HepG2 (cell line): Measurements from ENCODE around the gene CASKIN2. TPM values are rescaled to one million over a fixed set of nuclear protein-coding genes. Genes with fewer than 3 reads are reported as not detected.

Experiments
- AKNA ChIP-seq: sonication (generic); formaldehyde crosslinking; IDR thresholded peaks from 2 replicates; pipeline ENCODE4 v1.4.0; 2020; ENCODE audit warnings: missing genetic modification reagents, borderline replicate concordance
- ATF7-NPFF ChIP-seq: sonication (generic); formaldehyde crosslinking; IDR thresholded peaks from 2 replicates; pipeline ENCODE4 v1.8.1; 2023; ENCODE audit warnings: mild to moderate bottlenecking, low read depth, missing genetic modification reagents, moderate library complexity
- DPF2 ChIP-seq: sonication (generic); formaldehyde crosslinking; IDR thresholded peaks from 2 replicates; pipeline ENCODE4 v1.4.0; 2020; ENCODE audit warnings: mild to moderate bottlenecking, low read depth, missing genetic modification reagents, borderline replicate concordance
- ELK4 ChIP-seq: sonication (generic); formaldehyde crosslinking; IDR thresholded peaks from 2 replicates; pipeline ENCODE4 v1.9.0; 2021; ENCODE audit warnings: missing genetic modification reagents, borderline replicate concordance
- FOXA3 ChIP-seq: IDR thresholded peaks from 2 replicates; pipeline ENCODE4 v1.6.1; 2016; ENCODE audit warnings: missing genetic modification reagents, missing compliant biosample characterization
- GTF2F1 ChIP-seq: fragments of 150-350 bp; IDR thresholded peaks from 2 replicates; pipeline ENCODE4 v1.6.1; 2014; ENCODE audit warnings: low read length
- HBP1 ChIP-seq: IDR thresholded peaks from 2 replicates; pipeline ENCODE4 v1.6.1; 2016; ENCODE audit warnings: low read depth, control low read depth
- HNRNPL ChIP-seq: fragments of 200-400 bp; formaldehyde crosslinking; IDR thresholded peaks from 2 replicates; pipeline ENCODE4 v1.6.1; 2017; ENCODE audit warnings: mild to moderate bottlenecking, low read depth, low read length
- IRF9 ChIP-seq: sonication (generic); formaldehyde crosslinking; IDR thresholded peaks from 2 replicates; pipeline ENCODE4 v1.8.0; 2022; ENCODE audit warnings: missing genetic modification reagents, mild to moderate bottlenecking, borderline replicate concordance
- NR2C2 ChIP-seq: sonication (generic); formaldehyde crosslinking; IDR thresholded peaks from 2 replicates; pipeline ENCODE4 v1.4.0; 2020; ENCODE audit warnings: missing genetic modification reagents, mild to moderate bottlenecking, moderate library complexity, borderline replicate concordance
- RNF2 ChIP-seq: fragments of 450-650 bp; conservative IDR thresholded peaks from 2 replicates; pipeline ENCODE4 v1.6.1; 2016; ENCODE audit warnings: low read depth
- SMARCE1 ChIP-seq: fragments of 450-650 bp; IDR thresholded peaks from 2 replicates; pipeline ENCODE4 v1.6.1; 2017; ENCODE audit warnings: borderline replicate concordance
- SOX5 ChIP-seq: IDR thresholded peaks from 2 replicates; pipeline ENCODE4 v1.6.1; 2016; ENCODE audit warnings: borderline replicate concordance
- SRSF9 ChIP-seq: fragments of 200-400 bp; formaldehyde crosslinking; IDR thresholded peaks from 2 replicates; pipeline ENCODE4 v1.6.1; 2018; ENCODE audit warnings: borderline replicate concordance, mild to moderate bottlenecking, low read depth, low read length; ENCODE audit not compliant: insufficient read depth, poor library complexity, severe bottlenecking
- ZNF138 ChIP-seq: sonication (generic); formaldehyde crosslinking; IDR thresholded peaks from 2 replicates; pipeline ENCODE4 v1.5.0; 2020; ENCODE audit warnings: mild to moderate bottlenecking, low read depth, missing genetic modification reagents
- ZNF3 ChIP-seq: IDR thresholded peaks from 2 replicates; pipeline ENCODE4 v1.7.0; 2017; ENCODE audit warnings: inconsistent platforms
- ZNF468 ChIP-seq: sonication (generic); formaldehyde crosslinking; IDR thresholded peaks from 2 replicates; pipeline ENCODE4 v1.8.0; 2022; ENCODE audit warnings: mild to moderate bottlenecking, moderate library complexity, missing genetic modification reagents
- ZNF530 ChIP-seq: sonication (generic); formaldehyde crosslinking; IDR thresholded peaks from 2 replicates; pipeline ENCODE4 v1.5.0; 2020; ENCODE audit warnings: low read depth, mild to moderate bottlenecking, missing genetic modification reagents
- ZNF567 ChIP-seq: sonication (generic); formaldehyde crosslinking; IDR thresholded peaks from 2 replicates; pipeline ENCODE4 v1.8.1; 2023; ENCODE audit warnings: mild to moderate bottlenecking, missing genetic modification reagents, borderline replicate concordance
- ZNF781 ChIP-seq: sonication (generic); formaldehyde crosslinking; IDR thresholded peaks from 2 replicates; pipeline ENCODE4 v1.5.1; 2020; ENCODE audit warnings: borderline replicate concordance, mild to moderate bottlenecking, missing genetic modification reagents; ENCODE audit errors: not compliant biosample characterization
- polyA plus RNA-seq, 8 experiments: library from polyadenylated mRNA; depleted of rRNA in 3 of 8; stranded (reverse) in 7 of 8; unstranded in 1 of 8; fragments of >200 nt; fragmentation: Illumina TruSeq in 4 of 8; extraction: Trizol in 4 of 8; gene quantifications; 2 replicates each; pipeline versions ENCODE4 v1.2.1 to v1.2.3, GENCODE V29; 2011 to 2016; ENCODE audit warnings: low read depth in 4 of 8, missing spikeins in 1 of 8, mixed read lengths in 1 of 8; ENCODE audit not compliant: insufficient read depth in 1 of 8
- total RNA-seq, 5 experiments: library from RNA; depleted of rRNA; stranded (reverse); fragments of >200 nt; fragmentation: Illumina TruSeq; extraction: Trizol; gene quantifications; 2 replicates each; pipeline ENCODE4 v1.2.3, GENCODE V29; 2016; ENCODE audit warnings: low read depth in 1 of 5

Gene CASKIN2
- total and polyA plus RNA-seq, 2 of the 13 experiments (the other 11 are each of a cell fraction or from before 2014, with no cell fraction given), result 5.2 to 7.8 TPM

- TF ChIP-seq DPF2 (CRISPR knock-in tag), result peak; percentile 11; the same call in 1 of the 2 replicates
- no peak for TF ChIP-seq ZNF468
- 0 out of 2 replicates have a peak, but pooled peaks have one; percentile 24 for TF ChIP-seq RNF2
- no peak for TF ChIP-seq ELK4 (CRISPR knock-in tag)
- TF ChIP-seq SRSF9, result no peak
- TF ChIP-seq SMARCE1, result no peak
- no peak for TF ChIP-seq GTF2F1
- TF ChIP-seq AKNA (CRISPR knock-in tag), result no peak
- TF ChIP-seq SOX5 (CRISPR knock-in tag), result peak; percentile 54; the same call in 1 of the 2 replicates
- TF ChIP-seq IRF9, result no peak; the same call in 1 of the 2 replicates
- TF ChIP-seq ZNF781 (CRISPR knock-in tag), result no peak
- no peak for TF ChIP-seq ZNF3 (CRISPR knock-in tag)
- peak; percentile 27; the same call in 1 of the 2 replicates for TF ChIP-seq ATF7-NPFF (CRISPR knock-in tag)
- no peak; the same call in 1 of the 2 replicates for TF ChIP-seq HBP1 (CRISPR knock-in tag)
- TF ChIP-seq HNRNPL, result peak; percentile 97
- no peak for TF ChIP-seq ZNF530 (CRISPR knock-in tag)
- no peak for TF ChIP-seq NR2C2
- no peak; the same call in 1 of the 2 replicates for TF ChIP-seq ZNF138 (CRISPR knock-in tag)
- TF ChIP-seq ZNF567 (CRISPR knock-in tag), result no peak
- peak; percentile 63 for TF ChIP-seq FOXA3
Measured at GRCh38 chr17:75549246-75550138, 34.2 kb upstream of the CASKIN2 start (continued).
